NCI-H524 (cell line): ENCODE results near the gene MAVS.
"Not testable (repeated sequence)": the region's sequence is repeated elsewhere in the genome, so short reads cannot be mapped to it uniquely, and the experiment has no call there.

ENCODE experiments used
- DNase-seq, 2 experiments: peaks; one replicate each; lab custom pipeline; 2025; lab: John Stamatoyannopoulos, UW

The MAVS gene

DNA sequence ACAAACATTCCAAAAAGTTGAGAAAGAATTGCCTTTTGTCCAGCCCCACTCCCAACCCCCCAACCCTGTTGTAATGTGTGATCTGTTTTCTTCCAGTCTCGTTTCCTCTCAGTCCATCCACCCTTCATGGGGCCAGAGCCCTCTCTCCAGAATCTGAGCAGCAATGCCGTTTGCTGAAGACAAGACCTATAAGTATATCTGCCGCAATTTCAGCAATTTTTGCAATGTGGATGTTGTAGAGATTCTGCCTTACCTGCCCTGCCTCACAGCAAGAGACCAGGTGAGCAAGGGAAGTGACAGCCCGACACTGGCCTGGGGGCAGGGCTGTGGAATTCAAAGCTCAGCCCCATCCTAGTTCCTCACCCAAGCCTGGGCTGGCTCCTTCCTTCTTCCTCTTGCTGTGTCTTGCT lies 7.8 kb downstream of the MAVS start:
- no peak for DNase-seq

GRCh38 chr20:3857405-3857804 lies 10.8 kb downstream of the MAVS start:
- DNase-seq: no peak

DNA sequence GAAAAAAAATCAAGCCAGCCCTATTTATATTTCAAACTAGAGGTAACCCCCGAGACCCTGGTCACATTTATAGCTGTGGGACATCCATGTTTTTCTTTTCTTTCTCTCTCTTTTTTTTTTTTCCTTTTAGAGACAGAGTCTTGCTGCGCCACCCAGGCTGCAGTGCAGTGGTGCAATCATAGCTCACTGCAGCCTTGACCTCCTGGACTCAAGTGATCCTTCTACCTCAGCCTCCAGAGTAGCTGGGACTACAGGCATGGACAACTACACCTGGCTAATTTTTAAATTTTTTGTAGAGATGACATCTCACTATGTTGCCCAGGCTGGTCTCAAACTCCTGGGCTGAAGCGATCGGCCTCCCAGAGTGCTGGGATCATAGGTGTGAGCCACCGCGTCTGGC lies 12.1 kb downstream of the MAVS start:
- DNase-seq: no peak

DNA sequence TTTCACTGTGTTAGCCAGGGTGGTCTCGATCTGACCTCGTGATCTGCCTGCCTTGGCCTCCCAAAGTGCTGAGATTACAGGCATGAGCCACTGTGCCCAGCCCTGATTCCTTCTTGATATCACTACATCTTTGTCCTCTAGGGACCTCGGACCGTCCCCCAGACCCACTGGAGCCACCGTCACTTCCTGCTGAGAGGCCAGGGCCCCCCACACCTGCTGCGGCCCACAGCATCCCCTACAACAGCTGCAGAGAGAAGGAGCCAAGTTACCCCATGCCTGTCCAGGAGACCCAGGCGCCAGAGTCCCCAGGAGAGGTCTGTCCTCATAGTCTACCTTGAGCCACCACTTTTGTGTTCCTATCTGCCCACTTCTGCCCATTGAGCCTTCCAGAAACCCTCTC lies 14.6 kb downstream of the MAVS start:
- no peak for DNase-seq

GRCh38 chr20:3862333-3862732 lies 15.7 kb downstream of the MAVS start:
- no peak for DNase-seq

DNA sequence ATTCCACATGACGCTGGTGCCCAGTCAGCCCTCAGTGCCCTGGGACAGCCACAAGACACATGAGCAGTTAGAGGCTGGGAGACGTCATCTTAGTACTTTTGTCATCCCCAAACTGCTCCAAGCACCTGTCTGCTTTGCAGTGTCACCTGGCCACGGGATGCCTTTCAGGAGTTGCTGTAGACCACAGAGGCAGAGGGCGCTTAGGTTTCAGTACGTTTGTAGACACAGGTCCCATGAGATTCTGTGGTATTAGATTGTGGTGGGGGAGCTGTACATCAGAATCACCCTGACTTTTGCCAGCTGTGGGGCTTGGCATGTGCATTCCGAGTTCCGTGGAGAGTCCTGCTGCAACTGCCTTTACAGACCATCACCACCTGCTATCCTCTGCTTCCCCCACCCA lies 16.7 kb downstream of the MAVS start:
- no peak for DNase-seq

- DNase-seq: no peak
Observed at GRCh38 chr20:3864518-3864917, 17.9 kb downstream of the MAVS start.

DNA sequence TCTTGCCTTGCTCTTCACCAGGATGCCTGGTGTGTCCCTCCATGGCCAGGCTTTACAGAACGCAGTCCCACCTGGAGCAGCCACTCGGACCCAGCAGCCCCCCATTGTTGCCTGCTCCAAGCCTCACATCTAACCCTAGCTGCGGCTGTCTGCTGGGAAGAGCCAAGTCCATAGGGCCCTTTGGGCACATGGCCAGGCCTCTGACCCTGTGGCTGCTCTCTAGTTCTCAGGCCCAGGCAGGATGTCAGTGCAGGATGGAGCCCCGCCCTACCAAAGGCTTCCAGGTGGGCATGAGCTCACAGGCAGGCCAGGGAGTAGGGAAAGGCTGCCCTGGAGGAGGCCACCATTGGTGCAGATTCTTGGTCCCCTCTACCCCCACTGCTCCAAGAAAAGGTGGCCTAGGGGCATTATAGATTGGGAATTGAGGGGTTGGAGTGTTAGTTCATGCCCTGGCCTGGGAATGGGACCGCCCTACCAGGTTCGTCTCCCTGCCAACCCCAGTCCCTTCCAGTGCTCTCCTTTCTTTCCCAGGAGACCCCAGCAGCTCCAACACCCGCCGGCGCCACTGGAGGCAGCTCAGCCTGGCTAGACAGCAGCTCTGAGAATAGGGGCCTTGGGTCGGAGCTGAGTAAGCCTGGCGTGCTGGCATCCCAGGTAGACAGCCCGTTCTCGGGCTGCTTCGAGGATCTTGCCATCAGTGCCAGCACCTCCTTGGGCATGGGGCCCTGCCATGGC lies 18.7 kb downstream of the MAVS start:
- no peak for DNase-seq

DNA sequence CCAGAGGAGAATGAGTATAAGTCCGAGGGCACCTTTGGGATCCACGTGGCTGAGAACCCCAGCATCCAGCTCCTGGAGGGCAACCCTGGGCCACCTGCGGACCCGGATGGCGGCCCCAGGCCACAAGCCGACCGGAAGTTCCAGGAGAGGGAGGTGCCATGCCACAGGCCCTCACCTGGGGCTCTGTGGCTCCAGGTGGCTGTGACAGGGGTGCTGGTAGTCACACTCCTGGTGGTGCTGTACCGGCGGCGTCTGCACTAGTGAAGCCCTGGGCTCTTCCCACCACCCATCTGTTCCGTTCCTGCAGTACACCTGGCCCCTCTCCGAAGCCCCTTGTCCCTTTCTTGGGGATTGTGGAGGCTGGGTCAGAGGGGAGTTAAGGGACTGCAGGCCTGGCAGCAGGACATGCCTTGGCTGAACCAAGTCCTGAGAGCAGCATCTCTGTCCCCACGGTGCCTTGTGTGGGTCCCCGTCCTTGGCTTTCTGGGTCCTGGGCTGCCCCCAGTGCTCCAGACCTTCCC lies 19.3 kb downstream of the MAVS start:
- no peak for DNase-seq

DNA sequence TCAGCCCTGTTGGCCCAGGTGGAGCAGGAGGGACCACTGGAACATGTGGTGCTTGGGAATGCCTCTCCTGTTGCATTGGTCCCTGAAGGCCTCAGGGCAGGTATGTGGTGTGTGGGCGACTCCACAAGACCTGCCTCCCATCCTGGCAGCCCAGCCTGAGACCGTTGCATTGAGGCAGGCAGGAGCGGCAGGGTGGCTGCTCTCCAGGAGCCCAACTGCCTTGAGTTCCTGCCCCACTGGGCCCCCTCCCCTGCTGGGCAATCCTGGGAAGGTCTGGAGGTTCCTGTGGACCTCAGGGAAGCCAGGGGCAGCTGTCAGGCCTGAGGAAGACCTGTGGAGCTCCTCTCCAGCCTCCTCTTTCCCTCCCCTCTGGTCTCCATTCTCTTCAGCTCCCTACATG lies 19.8 kb downstream of the MAVS start:
- DNase-seq: no peak

DNA sequence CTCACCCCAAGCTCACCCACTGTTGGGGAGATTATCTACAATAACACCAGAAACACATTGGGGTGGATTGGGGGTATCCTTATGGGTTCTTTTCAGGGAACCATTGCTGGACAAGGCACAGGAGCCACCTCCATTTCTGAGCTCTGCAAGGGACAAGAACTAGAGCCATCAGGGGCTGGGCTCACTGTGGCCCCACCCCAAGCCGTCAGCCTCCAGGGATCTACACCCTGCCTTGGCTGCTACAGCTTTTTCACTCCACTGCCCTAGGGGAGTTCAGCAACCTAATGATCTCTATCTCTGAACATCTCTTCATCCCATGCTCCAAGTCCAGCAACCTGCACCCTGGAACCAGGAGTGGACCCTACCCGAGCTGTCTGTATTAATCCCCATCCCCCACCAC lies 21.2 kb downstream of the MAVS start:
- DNase-seq: no peak

GRCh38 chr20:3869839-3870634 lies 23.4 kb downstream of the MAVS start:
- no peak for DNase-seq

DNA sequence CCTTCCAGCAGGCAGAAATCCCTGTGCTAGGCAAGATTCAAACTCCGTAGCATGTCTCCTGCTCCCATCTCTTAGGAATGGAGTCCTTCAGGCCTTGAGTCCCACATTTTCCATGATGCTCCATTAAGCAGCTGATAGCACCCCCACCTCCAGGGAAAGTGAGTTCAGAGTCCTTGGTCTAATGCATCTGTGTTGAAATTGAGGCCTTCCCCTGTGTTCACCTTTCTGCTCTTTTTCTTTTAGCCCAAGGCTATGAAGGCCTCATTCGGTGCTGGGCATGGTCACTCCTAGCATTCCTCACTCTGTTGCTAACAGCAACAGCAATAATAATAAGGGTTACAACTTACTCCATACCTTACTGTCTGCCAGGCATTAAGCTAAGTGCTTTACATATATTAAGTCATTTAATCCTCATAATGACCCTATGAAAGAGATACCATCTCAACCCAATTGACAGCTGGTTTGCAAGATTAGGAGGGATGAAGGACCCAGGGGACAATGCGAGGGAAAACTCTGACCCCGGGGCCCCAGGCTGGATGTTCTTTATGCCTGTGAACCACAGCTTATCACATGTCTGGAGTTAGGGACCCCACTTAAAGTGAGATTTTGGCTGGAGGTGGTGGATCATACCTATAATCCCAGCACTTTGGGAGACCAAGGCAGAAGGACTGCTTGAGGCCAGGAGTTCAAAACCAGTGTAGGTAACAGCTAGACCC lies 25.1 kb downstream of the MAVS start:
- peak; percentile 97 to 99 for DNase-seq

- no peak for DNase-seq
Observed at GRCh38 chr20:3873507-3873906, 26.9 kb downstream of the MAVS start.

GRCh38 chr20:3874194-3874844 lies 27.7 kb downstream of the MAVS start:
- no peak for DNase-seq

DNA sequence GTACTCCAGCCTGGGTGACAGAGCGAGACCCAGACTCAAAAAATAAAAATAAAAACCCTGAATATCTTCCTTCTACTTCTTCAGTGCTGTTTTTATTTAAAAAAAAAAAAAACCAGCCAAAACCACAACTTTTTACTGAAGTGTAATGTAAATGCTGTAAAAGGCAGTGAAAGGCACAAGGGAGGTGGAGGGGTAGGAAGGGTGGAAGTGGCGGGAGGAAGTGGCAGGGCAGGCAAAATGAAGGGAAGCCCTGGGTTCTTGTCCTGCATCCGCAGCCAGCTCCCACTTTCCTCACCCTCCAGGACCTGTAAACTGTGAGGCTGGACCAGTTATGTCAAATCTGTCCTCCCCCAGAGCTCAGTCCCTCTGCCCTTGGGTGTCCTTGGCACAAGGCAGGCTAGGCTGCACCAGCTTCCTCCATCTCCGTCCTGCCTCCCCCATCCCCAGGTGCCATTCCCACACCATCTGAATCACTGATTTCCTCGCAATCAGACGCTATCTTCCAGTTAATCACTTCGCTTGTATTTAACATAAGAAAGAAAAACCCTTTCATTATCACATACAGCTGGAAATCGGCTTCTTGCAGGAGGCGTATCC lies 28.8 kb downstream of the MAVS start:
- no peak for DNase-seq

- DNase-seq: no peak
Observed at GRCh38 chr20:3876000-3876399, 29.4 kb downstream of the MAVS start.

GRCh38 chr20:3876676-3877075 lies 30.0 kb downstream of the MAVS start:
- DNase-seq: no peak

DNA sequence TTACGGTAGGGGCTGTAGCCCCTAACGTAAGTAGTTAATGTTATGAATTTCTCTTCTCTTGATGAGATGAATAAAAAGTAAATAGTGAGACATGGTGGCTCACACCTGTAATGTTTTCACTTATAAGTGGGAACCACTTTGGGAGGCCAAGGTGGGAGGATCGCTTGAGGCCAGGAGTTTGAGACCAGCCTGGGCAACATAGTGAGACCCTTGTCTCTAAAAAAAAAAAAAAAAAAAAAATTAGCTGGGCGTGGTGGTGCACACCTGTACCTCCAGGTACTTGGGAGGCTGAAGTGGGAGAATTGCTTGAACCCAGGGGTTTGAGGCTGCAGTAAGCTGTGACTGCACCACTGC lies 32.3 kb downstream of the MAVS start:
- DNase-seq: not testable (repeated sequence)

GRCh38 chr20:3885715-3886114 lies 39.1 kb downstream of the MAVS start:
- DNase-seq: no peak

DNA sequence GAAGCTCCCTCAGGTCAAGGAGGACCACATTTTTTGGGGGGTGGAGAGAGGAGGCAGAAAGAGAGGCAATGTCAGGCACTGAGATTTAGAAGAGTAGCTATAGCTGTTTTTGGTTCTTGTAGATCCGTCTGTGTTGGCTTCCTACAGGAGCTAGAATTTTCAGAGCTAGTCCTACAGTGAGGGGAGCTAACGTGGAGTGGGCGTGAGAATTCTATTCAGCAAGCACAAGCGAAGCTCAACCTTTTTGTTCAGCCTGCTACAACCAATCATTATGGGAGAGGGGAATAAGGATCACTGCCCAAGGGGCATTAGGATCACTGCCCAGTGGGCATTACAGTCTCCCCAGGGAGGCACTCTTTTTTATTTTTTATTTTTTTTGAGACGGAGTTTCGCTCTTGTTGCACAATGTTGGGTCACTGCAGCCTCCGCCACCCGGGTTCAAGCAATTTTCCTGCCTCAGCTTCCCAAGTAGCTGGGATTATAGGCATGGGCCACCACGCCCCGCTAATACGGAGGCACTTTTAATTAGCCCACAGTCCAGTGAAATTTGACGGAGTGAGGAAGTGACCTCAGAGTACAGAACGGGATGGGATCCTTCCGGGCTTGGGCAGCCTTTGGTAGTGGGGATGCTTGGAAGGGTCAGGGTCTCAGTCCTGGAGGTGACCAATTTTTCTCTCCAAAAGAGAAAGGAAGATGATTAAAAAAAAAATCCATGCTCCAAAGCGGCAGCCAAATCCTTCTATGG lies 41.4 kb downstream of the MAVS start:
- DNase-seq: no peak
